HG03025 (cell line): ENCODE results near the gene UBE4A.

Experiments
- ATAC-seq: cut with Tn5 transposase; IDR thresholded peaks from one replicate; pipeline ENCODE4 v1.9.1; 2021; ENCODE audit warnings: mild to moderate bottlenecking, moderate library complexity; ENCODE audit not compliant: unreplicated experiment, low FRiP score

UBE4A gene

GRCh38 chr11:118359295-118359958, at the start of gene UBE4A:
UBE4A (plus strand) TSS chr11:118359600; CDS start chr11:118365081, 5,481 bp downstream.
- no peak for ATAC-seq

- no peak for ATAC-seq
Measured at GRCh38 chr11:118310271-118310670, 49.1 kb upstream of the UBE4A start.

GRCh38 chr11:118310781-118311485, 48.5 kb upstream of the UBE4A start:
- no peak for ATAC-seq

- ATAC-seq: no peak
Measured at GRCh38 chr11:118311518-118311917, 47.9 kb upstream of the UBE4A start.

- ATAC-seq: no peak
Measured at GRCh38 chr11:118312328-118312727, 47.1 kb upstream of the UBE4A start.

- ATAC-seq: no peak
Measured at GRCh38 chr11:118313242-118313641, 46.2 kb upstream of the UBE4A start.

- no peak for ATAC-seq
Measured at GRCh38 chr11:118314988-118315411, 44.4 kb upstream of the UBE4A start.

- ATAC-seq: no peak
Measured at GRCh38 chr11:118318124-118318523, 41.3 kb upstream of the UBE4A start.

GRCh38 chr11:118318581-118319336, 40.6 kb upstream of the UBE4A start:
- no peak for ATAC-seq

- ATAC-seq: no peak
Measured at GRCh38 chr11:118319337-118319707, 40.1 kb upstream of the UBE4A start.

GRCh38 chr11:118320515-118320914, 38.9 kb upstream of the UBE4A start:
- no peak for ATAC-seq

- no peak for ATAC-seq
Measured at GRCh38 chr11:118321386-118322082, 37.9 kb upstream of the UBE4A start.

- no peak for ATAC-seq
Measured at GRCh38 chr11:118322721-118323120, 36.7 kb upstream of the UBE4A start.

GRCh38 chr11:118325283-118325682, 34.1 kb upstream of the UBE4A start:
- no peak for ATAC-seq

GRCh38 chr11:118328745-118329144, 30.7 kb upstream of the UBE4A start:
- no peak for ATAC-seq

- no peak for ATAC-seq
Measured at GRCh38 chr11:118334745-118335144, 24.7 kb upstream of the UBE4A start.

- no peak for ATAC-seq
Measured at GRCh38 chr11:118338637-118339061, 20.8 kb upstream of the UBE4A start.

- ATAC-seq: no peak
Measured at GRCh38 chr11:118339281-118339961, 20.0 kb upstream of the UBE4A start.

- no peak for ATAC-seq
Measured at GRCh38 chr11:118340449-118340848, 19.0 kb upstream of the UBE4A start.

- no peak for ATAC-seq
Measured at GRCh38 chr11:118341261-118341660, 18.1 kb upstream of the UBE4A start.
